ENCODE measurements around the gene EDAR. TPM values are rescaled to one million over a fixed set of nuclear protein-coding genes. Genes with fewer than 3 reads are reported as not detected.

EDAR gene
- total RNA-seq, 6 experiments from 2014 or later, result not detected

GRCh38 chr2:108986916-108987510 is 2.0 kb downstream of the EDAR start:
- peaks cover 55% of the 10 kb centered on the region for H3K27me3 Mint-ChIP-seq (ENCODE audit: insufficient read depth)
- no peaks in the 10 kb centered on the region for H3K4me1 Mint-ChIP-seq (ENCODE audit: low read depth)
- no peaks in the 10 kb centered on the region for H3K9me3 Mint-ChIP-seq
- no peak for DNase-seq
- TF ChIP-seq CTCF (IDR thresholded peaks at IDR 0.05), result no peak
- H3K36me3 Mint-ChIP-seq (ENCODE audit: low read depth), result no peaks in the 10 kb centered on the region
- no peak overlapping the region for H3K4me3 Mint-ChIP-seq
- no peak overlapping the region for H3K27ac Mint-ChIP-seq

- Mint-ChIP-seq H3K9me3 (no peaks in the 10 kb centered on the region), H3K27me3 (ENCODE audit: insufficient read depth) (peaks cover 70% of the 10 kb centered on the region), H3K27ac (no peak overlapping the region), H3K36me3 (ENCODE audit: low read depth) (no peaks in the 10 kb centered on the region), H3K4me1 (ENCODE audit: low read depth) (no peaks in the 10 kb centered on the region), H3K4me3 (no peak overlapping the region)
- TF ChIP-seq CTCF (IDR thresholded peaks at IDR 0.05), result no peak
- DNase-seq, result no peak
Measured at GRCh38 chr2:108983610-108984009, 5.4 kb downstream of the EDAR start.

GRCh38 chr2:108983061-108983460 is 6.0 kb downstream of the EDAR start:
- TF ChIP-seq CTCF (IDR thresholded peaks at IDR 0.05), result no peak
- no peak overlapping the region for H3K4me3 Mint-ChIP-seq
- no peaks in the 10 kb centered on the region for H3K9me3 Mint-ChIP-seq
- DNase-seq, result no peak
- no peaks in the 10 kb centered on the region for H3K36me3 Mint-ChIP-seq (ENCODE audit: low read depth)
- H3K4me1 Mint-ChIP-seq (ENCODE audit: low read depth), result no peaks in the 10 kb centered on the region
- no peak overlapping the region for H3K27ac Mint-ChIP-seq
- peaks cover 71% of the 10 kb centered on the region for H3K27me3 Mint-ChIP-seq (ENCODE audit: insufficient read depth)

- Mint-ChIP-seq H3K4me1 (ENCODE audit: low read depth) (no peaks in the 10 kb centered on the region), H3K9me3 (no peaks in the 10 kb centered on the region), H3K27me3 (ENCODE audit: insufficient read depth) (peaks cover 78% of the 10 kb centered on the region), H3K4me3 (no peak overlapping the region), H3K27ac (no peak overlapping the region), H3K36me3 (ENCODE audit: low read depth) (no peaks in the 10 kb centered on the region)
- DNase-seq, result no peak
- TF ChIP-seq CTCF (IDR thresholded peaks at IDR 0.05), result no peak
Measured at GRCh38 chr2:108982259-108982679, 6.8 kb downstream of the EDAR start.

GRCh38 chr2:108981846-108982245 is 7.2 kb downstream of the EDAR start:
- TF ChIP-seq CTCF (IDR thresholded peaks at IDR 0.05), result no peak
- H3K27me3 Mint-ChIP-seq (ENCODE audit: insufficient read depth), result peaks cover 79% of the 10 kb centered on the region
- no peak for DNase-seq
- no peaks in the 10 kb centered on the region for H3K36me3 Mint-ChIP-seq (ENCODE audit: low read depth)
- no peak overlapping the region for H3K4me3 Mint-ChIP-seq
- no peaks in the 10 kb centered on the region for H3K9me3 Mint-ChIP-seq
- H3K4me1 Mint-ChIP-seq (ENCODE audit: low read depth), result no peaks in the 10 kb centered on the region
- H3K27ac Mint-ChIP-seq, result no peak overlapping the region

- H3K36me3 Mint-ChIP-seq (ENCODE audit: low read depth), result no peaks in the 10 kb centered on the region
- H3K4me1 Mint-ChIP-seq (ENCODE audit: low read depth), result no peaks in the 10 kb centered on the region
- no peaks in the 10 kb centered on the region for H3K9me3 Mint-ChIP-seq
- peaks cover 71% of the 10 kb centered on the region for H3K27me3 Mint-ChIP-seq (ENCODE audit: insufficient read depth)
- no peak for TF ChIP-seq CTCF (IDR thresholded peaks at IDR 0.05)
- no peak overlapping the region for H3K27ac Mint-ChIP-seq
- DNase-seq, result no peak
- H3K4me3 Mint-ChIP-seq, result no peak overlapping the region
Measured at GRCh38 chr2:108980076-108980475, 8.9 kb downstream of the EDAR start.
